GM20431 (cell line): ENCODE results near the gene ARSA.
"Not testable (repeated sequence)": the region's sequence is repeated elsewhere in the genome, so short reads cannot be mapped to it uniquely, and the experiment has no call there.

Experiments used
- in situ Hi-C: fragments of 300-500 bp; cut with MseI, MboI; formaldehyde crosslinking; loops from one replicate; pipeline ENCODE4 v1.15.0; 2020; ENCODE audit warnings: low sequenced_read_pairs; ENCODE audit not compliant: unreplicated experiment

ARSA gene

GRCh38 chr22:50656122-50657070 is 28.4 kb upstream of the ARSA start:
- in situ Hi-C loops, result no loop called here

DNA sequence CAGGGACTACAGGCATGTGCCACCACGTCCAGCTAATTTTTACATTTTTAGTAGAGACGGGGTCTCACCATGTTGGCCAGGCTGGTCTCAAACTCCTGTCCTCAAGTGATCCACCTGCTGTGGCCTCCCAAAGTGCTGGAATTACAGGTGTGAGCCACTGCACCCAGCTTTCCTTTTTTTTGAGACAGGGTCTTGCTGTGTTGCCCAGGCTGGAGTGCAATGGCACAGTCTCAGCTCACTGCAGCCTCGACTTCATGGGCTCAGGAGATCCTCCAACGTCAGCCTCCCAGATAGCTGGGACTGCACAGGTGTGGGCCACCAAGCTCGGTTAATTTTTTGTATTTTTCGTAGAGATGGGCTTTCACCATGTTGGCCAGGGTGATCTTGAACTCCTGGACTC is 26.7 kb upstream of the ARSA start:
- in situ Hi-C loops, result not testable (repeated sequence)

DNA sequence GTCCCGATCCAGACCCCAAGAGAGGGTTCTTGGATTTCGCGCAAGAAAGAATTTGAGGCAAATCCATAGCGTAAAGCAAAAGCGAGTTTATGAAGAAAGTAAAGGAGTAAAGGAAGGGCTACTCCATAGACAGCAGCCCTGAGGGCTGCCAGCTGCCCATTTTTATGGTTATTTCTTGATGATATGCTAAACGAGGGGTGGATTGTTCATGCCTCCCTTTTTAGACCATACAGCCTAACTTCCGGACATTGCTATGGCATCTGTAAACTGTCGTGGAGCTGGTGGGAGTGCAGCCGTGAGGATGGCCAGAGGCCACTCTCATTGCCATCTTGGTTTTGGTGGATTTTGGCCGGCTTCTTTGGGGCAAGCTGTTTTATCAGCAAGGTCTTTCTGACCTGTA is 25.3 kb upstream of the ARSA start:
- in situ Hi-C loops, result no loop called here

DNA sequence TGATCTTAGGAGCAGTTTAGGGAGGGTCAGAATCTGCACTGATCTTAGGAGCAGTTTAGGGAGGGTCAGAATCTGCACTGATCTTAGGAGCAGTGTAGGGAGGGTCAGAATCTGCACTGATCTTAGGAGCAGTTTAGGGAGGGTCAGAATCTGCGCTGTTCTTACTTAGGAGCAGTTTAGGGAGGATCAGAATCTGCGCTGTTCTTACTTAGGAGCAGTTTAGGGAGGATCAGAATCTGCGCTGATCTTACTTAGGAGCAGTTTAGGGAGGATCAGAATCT is 15.8 kb upstream of the ARSA start:
- in situ Hi-C loops, result not testable (repeated sequence)

DNA sequence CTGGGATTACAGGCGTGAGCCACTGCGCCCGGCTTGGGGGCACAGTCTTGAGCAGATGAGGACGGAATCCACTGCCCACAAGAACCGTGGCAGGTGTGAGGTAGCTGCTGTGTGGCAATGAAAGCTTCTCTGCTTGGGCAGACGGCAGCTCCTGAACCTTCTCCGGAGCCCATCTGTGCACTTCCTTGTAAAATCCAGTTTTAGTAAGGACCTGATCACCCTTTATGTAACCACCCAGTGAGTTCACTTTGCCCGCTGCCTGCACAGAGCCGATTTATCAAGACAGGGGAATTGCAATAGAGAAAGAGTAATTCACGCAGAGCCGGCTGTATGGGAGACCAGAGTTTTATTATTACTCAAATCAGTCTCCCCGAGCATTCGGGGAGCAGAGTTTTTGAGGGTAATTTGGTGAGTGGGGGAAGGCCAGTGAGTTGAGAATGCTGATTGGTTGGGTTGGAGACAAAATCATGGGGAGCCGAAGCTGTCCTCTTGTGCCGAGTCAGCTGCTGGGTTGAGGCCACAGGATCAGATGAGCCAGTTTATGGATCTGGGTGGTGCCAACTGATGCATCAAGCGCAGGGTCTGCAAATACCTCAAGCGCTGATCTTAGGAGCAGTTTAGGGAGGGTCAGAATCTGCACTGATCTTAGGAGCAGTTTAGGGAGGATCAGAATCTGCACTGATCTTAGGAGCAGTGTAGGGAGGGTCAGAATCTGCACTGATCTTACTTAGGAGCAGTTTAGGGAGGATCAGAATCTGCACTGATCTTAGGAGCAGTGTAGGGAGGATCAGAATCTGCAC is 15.3 kb upstream of the ARSA start:
- in situ Hi-C loops, result not testable (repeated sequence)

GRCh38 chr22:50641696-50642607 is 14.0 kb upstream of the ARSA start:
- in situ Hi-C loops, result no loop called here

DNA sequence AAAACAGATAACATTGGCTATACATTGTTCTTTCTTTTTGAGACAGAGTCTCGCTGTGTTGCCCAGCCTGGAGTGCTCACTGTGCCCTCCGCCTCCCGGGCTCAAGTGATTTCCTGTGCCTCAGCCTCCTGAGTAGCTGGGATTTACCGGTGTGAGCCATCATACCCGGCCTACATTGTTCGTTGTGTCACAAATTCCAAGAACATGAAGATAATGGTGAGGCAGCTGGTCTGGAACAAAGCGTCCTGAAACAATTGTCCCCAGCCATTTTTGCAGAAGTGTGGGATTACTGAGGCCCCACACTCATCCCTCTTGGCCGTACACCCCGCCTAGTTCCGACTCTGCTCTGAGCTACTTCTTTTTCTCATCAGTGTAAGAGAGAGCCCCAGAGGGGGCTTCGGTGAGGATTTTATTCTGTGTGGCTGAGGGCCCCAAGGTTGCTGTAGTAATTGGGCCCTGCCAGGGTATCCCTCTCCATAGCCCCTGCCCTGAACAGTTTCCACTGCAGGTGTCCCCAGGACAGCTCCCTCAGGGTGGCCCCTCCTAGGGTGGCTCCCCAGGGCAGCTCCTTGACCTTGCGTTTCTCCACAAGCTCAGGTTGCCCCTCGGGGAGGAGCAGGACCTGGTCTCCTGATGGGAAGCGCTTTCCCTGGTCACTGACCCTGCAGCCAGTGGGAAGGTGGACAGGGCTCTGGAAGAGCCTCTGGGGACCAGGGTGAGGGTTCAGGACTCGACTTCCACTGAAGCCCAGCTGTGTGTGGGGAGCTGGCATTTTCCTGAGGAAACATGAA is 13.1 kb upstream of the ARSA start:
- in situ Hi-C loops, result no loop called here

GRCh38 chr22:50640296-50640695 is 12.3 kb upstream of the ARSA start:
- in situ Hi-C loops, result not testable (repeated sequence)

GRCh38 chr22:50635591-50635990 is 7.6 kb upstream of the ARSA start:
- in situ Hi-C loops, result no loop called here

DNA sequence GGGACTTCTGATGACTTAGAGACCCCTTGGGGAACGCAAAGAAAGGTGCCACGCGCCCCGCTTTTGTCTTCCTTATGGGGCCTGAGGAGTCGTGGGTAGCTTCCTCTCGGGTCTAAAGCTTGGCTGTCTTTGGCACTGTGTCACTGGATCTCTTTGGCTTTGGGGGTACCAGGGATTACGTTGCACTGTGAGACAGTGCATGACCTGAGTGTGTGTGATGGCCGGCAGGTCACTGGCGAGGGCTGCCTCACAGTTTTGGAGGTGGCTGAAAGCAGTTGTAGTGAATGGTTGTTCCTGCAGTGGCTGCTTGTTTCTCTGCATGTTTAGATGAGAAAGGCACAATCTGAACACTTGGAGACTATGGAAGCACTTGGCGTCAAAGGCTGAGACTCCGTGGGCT is 5.8 kb upstream of the ARSA start:
- in situ Hi-C loops, result no loop called here

- in situ Hi-C loops, result no loop called here
Measured at GRCh38 chr22:50633086-50633485, 5.1 kb upstream of the ARSA start.

DNA sequence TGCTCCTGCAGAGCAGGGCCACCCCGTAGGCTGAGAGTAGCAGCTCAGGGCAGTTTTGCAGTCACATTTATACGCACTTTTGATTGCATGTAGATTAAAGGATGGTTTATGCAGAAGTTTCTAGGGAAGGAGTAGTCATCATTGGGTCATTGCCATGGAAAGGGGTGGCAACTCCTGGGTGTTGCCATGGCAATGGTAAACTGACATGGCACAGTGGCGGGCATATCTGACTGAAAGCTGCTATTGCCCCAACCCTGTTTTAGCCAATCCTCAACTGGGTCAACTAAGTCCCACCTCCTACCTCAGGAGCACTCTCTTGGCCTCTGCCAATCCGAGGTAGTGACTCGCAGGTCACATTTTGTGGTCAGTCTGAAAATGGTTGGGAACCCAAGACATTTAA is 2.4 kb upstream of the ARSA start:
- in situ Hi-C loops, result no loop called here

DNA sequence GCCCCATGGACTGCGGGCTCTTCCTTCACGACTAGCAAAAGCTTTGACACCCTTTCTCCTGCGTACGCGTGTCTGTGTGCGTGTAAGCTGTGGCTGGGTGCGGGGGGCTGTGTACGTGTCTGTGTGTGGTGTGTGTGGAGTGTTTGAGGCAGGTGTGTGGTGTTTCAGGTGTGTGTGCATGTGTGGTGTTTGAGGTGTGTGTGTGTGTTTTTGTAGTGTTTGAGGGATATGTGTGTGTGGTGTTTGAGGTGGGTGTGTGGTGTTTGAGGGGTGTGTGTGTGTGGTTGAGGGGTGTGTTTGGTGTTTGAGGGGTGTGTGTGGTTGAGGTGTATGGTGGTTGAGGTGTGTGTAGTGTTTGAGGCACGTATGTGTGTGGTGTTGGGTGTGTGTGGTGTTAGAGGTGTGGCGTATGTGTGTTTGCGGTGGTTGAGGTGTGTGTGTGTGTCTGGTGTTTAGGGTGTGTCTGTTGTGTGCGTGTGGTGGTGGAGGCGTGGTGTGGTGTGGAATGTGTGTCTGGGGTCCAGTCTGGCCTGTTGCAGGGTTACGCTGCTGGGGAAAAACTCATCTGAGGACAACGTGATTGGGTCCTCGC is 687 bp upstream of the ARSA start:
- in situ Hi-C loops, result no loop called here

- in situ Hi-C loops, result no loop called here
Measured at GRCh38 chr22:50626850-50627641, 906 bp downstream of the ARSA start.

DNA sequence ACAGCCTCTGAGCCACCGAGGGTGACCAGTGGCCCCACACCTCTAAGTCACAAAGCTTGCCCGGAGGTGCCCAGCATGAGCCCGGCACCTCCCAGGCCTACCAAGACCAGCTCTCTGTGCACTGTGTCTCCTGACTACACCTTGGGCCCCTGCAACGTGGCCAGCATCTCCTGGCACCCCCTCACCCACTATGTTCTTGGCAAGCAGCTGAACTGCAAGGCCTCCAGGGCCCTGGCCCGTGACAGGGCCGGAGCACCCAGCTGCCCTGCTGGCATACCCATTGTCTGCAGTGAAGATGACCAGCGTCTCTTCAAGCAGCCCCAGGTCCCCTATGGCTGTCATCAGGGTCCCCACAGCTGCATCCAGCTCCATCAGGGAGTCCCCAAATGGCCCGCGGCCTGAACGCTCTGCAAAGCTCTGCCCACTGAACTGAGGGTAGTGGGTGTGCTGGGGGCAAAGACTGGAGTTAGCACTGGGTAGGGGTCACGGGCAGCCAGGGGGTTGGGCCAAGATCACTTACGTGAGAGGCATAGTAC is 1.6 kb downstream of the ARSA start:
- in situ Hi-C loops, result no loop called here

DNA sequence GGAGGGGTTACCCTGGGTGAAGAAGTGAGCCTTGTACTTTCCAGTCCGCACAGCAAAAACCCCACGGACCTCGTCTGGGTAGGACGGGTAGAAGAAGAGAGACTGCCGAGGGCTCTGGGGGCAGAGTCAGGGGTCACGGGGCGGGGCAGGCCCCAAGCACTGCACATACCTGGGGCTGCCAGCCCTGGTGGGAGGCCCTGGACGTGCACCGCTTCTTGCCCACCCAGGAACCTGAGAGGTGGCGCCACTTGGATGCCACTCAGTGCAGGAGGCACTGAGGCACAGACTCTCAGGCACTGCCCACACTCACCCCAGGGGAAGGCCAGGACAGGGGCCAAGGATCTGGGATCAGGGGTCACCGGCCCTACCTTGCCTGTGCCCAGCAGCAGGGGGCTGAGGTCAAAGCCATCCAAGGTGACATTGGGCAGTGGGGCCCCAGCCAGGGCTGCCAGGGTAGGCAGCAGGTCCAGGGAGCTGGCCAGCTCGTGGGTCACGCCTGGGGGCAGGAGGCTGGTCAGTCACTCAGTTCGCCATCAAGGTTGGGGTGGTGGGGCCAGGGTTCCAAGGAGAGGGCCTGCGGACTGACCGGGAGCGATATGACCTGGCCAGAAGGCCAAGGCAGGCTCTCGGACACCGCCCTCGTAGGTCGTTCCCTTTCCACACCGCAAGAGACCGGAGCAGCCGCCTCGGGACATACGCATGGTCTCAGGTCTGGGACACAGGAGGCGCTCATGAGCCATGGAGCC is 2.2 kb downstream of the ARSA start:
- in situ Hi-C loops, result no loop called here

DNA sequence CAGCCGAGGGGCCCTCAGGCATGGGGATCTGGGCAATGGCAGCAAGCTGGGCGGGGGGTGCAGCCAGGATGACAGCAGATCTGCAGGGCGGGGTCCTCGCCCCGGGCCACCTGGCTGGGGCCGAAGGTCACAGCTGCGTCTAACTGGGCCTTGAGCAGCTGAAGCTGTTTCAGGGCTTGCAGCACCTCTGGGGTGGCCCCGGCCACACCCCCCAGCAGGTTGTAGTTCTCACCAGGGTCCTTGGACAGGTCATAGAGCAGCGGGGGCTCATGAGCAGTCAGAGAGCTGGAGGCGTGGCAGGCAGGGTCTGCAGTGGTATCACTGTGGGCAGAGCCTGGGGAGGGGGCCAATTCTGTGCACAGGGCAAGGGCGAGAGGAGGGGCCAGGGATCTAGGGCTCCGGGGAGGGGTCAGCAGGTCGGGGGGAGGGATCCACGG is 2.8 kb downstream of the ARSA start:
- in situ Hi-C loops, result no loop called here
